K562 (cell line): Measurements from ENCODE around the gene FHIP2A. TPM values are rescaled to one million over a fixed set of nuclear protein-coding genes. Genes with fewer than 3 reads are reported as not detected.
A peak's percentile ranks its signal among the peaks of the same experiment; 100 is the strongest.

Source experiments
- ATAC-seq: fragments of 200-7000 bp; cut with Tn5 transposase; 3 replicates; pipeline ENCODE4 v1.9.1; 2020; ENCODE audit warnings: moderate library complexity
- BruUV-seq: library from RNA; stranded (reverse); fragments of 400-500 nt; replicated peaks from 2 replicates; lab custom pipeline; 2021; lab: Mats Ljungman, UMichigan
- CTCF ChIA-PET: fragments of 300-600 bp; formaldehyde crosslinking; extraction: SDS; loops from one replicate; lab custom pipeline; 2021; ENCODE audit warnings: low intra/inter-chr PET ratio; lab: Yijun Ruan, JAX
- POLR2A ChIA-PET: fragments of 300-600, 350-650 bp; sonication (Branson Sonifier 250); formaldehyde crosslinking; extraction: SDS; loops from one replicate; lab custom pipeline; 2021; ENCODE audit warnings: antibody characterized with exemption, inconsistent platforms; lab: Yijun Ruan, JAX
- DNase-seq, 4 experiments: peaks; one replicate each; pipeline versions ENCODE4 v3.0.0 to v3.0.0-alpha.2; 2011 to 2018; ENCODE audit warnings: low spot score in 3 of 4, mixed read lengths in 3 of 4; ENCODE audit errors: extremely low read depth in 1 of 4
- FAIRE-seq: peaks from 2 replicates; lab custom pipeline; 2011; peaks lifted over from hg19 to GRCh38; lab: Jason Lieb, UNC
- H2AFZ ChIP-seq: 2 replicates; pipeline ENCODE4 v1.6.0; 2011; ENCODE audit warnings: low read depth, low read length, control low read depth, inconsistent platforms
- H3K27ac ChIP-seq: fragments of 200-600 bp; 3 replicates; pipeline ENCODE4 v1.8.0; 2011; ENCODE audit warnings: low read depth, mild to moderate bottlenecking, control low read depth, inconsistent platforms, low read length, moderate library complexity, mixed read lengths; ENCODE audit errors: extremely low read depth
- H3K27me3 ChIP-seq, 2 experiments: fragments of 300-600 bp in 1 of 2; 2 replicates in 1 of 2; 3 replicates in 1 of 2; pipeline versions ENCODE4 v1.6.0 to v1.8.0; 2011; ENCODE audit warnings: inconsistent platforms in 2 of 2, low read length in 2 of 2, mild to moderate bottlenecking in 1 of 2, mixed read lengths in 1 of 2, moderate library complexity in 1 of 2; ENCODE audit not compliant: control insufficient read depth in 2 of 2, insufficient read depth in 2 of 2
- H3K36me3 ChIP-seq: fragments of 300-600 bp; 3 replicates; pipeline ENCODE4 v1.8.0; 2011; ENCODE audit warnings: mild to moderate bottlenecking, low read length, inconsistent platforms; ENCODE audit not compliant: control insufficient read depth, insufficient read depth
- H3K4me1 ChIP-seq, 2 experiments: fragments of 200-600 bp in 1 of 2; replicated peaks in 1 of 2; 2 replicates in 1 of 2; 3 replicates in 1 of 2; pipeline versions ENCODE4 v1.5.1 to v1.8.0; 2011; ENCODE audit warnings: inconsistent platforms in 2 of 2, low read length in 2 of 2, mild to moderate bottlenecking in 1 of 2, mixed read lengths in 1 of 2, moderate library complexity in 1 of 2; ENCODE audit not compliant: control insufficient read depth in 2 of 2, insufficient read depth in 2 of 2
- H3K4me2 ChIP-seq: 2 replicates; pipeline ENCODE4 v1.6.1; 2011; ENCODE audit warnings: low read length, control low read depth, inconsistent platforms, mixed read lengths; ENCODE audit not compliant: insufficient read depth
- H3K4me3 ChIP-seq: fragments of 200-600 bp; sonication (generic), shearing (Covaris generic); 2 replicates; pipeline ENCODE4 v1.5.1; 2016; ENCODE audit warnings: control low read depth, inconsistent platforms
- H3K79me2 ChIP-seq: fragments of 200-600 bp; 3 replicates; pipeline ENCODE4 v1.8.0; 2011; ENCODE audit warnings: low read length, inconsistent platforms; ENCODE audit not compliant: control insufficient read depth, insufficient read depth
- H3K9ac ChIP-seq, 2 experiments: 2 replicates each; pipeline versions ENCODE4 v1.6.0 to v1.6.1; 2011; ENCODE audit warnings: low read depth in 2 of 2, low read length in 2 of 2, control low read depth in 1 of 2, inconsistent platforms in 1 of 2, mild to moderate bottlenecking in 1 of 2, mixed read lengths in 1 of 2; ENCODE audit not compliant: insufficient read depth in 1 of 2
- H3K9me1 ChIP-seq: one replicate; pipeline ENCODE4 v1.6.0; 2011; ENCODE audit warnings: inconsistent platforms, mild to moderate bottlenecking, low read length, moderate library complexity; ENCODE audit not compliant: control insufficient read depth, insufficient read depth
- H3K9me3 ChIP-seq: replicated peaks from 2 replicates; pipeline ENCODE4 v1.5.1; 2011; ENCODE audit warnings: low read depth, low read length, inconsistent platforms; ENCODE audit not compliant: control insufficient read depth, insufficient read depth
- H4K20me1 ChIP-seq: replicated peaks from 2 replicates; pipeline ENCODE4 v1.6.1; 2011; ENCODE audit warnings: low read length, inconsistent platforms, mixed read lengths; ENCODE audit not compliant: control insufficient read depth, insufficient read depth
- ARID1B ChIP-seq: fragments of 450-650 bp; IDR thresholded peaks from 2 replicates; pipeline ENCODE4 v1.6.1; 2016; ENCODE audit warnings: antibody characterized with exemption, mild to moderate bottlenecking, inconsistent platforms
- ARID2 ChIP-seq: fragments of 450-650 bp; IDR thresholded peaks from 2 replicates; pipeline ENCODE4 v1.6.1; 2017; ENCODE audit warnings: antibody characterized with exemption, mild to moderate bottlenecking
- DEAF1 ChIP-seq: fragments of 450-650 bp; formaldehyde crosslinking; IDR thresholded peaks from 2 replicates; pipeline ENCODE4 v1.4.0; 2020; ENCODE audit warnings: mild to moderate bottlenecking, moderate library complexity
- EP400 ChIP-seq: fragments of 450-650 bp; IDR thresholded peaks from 2 replicates; pipeline ENCODE4 v1.6.1; 2017; ENCODE audit warnings: antibody characterized with exemption, mild to moderate bottlenecking, moderate library complexity
- MXD1 ChIP-seq: fragments of 250-450 bp; sonication (Bioruptor Pico); IDR thresholded peaks from 2 replicates; pipeline ENCODE4 v1.8.0; 2021; ENCODE audit warnings: borderline replicate concordance, mild to moderate bottlenecking, moderate library complexity; ENCODE audit not compliant: poor library complexity, severe bottlenecking
- PTBP1 ChIP-seq: fragments of 200-400 bp; formaldehyde crosslinking; IDR thresholded peaks from 2 replicates; pipeline ENCODE4 v1.6.1; 2017; ENCODE audit warnings: low read depth, low read length
- TCF3 ChIP-seq: sonication (generic); formaldehyde crosslinking; IDR thresholded peaks from 2 replicates; pipeline ENCODE4 v1.4.0; 2020; ENCODE audit warnings: mild to moderate bottlenecking, missing genetic modification reagents
- THAP7 ChIP-seq: fragments of 250-450 bp; sonication (Bioruptor Pico); IDR thresholded peaks from 2 replicates; pipeline ENCODE4 v1.5.0; 2021
- TRIM28 ChIP-seq: fragments of 450-650 bp; IDR thresholded peaks from 2 replicates; pipeline ENCODE4 v1.6.1; 2017
- XRCC5 ChIP-seq: fragments of 200-400 bp; formaldehyde crosslinking; IDR thresholded peaks from 2 replicates; pipeline ENCODE4 v1.6.1; 2017; ENCODE audit warnings: low read depth, mild to moderate bottlenecking, low read length
- ZBED1 ChIP-seq: IDR thresholded peaks from 2 replicates; pipeline ENCODE4 v1.6.1; 2014
- WGBS: fragments of 100-300 bp; shearing (Covaris generic); methylation state at CpG from one replicate; pipeline ENCODE4 v1.1.6; 2016; ENCODE audit warnings: low coverage, mixed read lengths; ENCODE audit not compliant: insufficient coverage; ENCODE audit errors: missing lambda C conversion rate; 5-methylcytosine and 5-hydroxymethylcytosine counted together
- in situ Hi-C: fragments of 300-500 bp; cut with MboI; formaldehyde crosslinking; loops from 4 replicates; pipeline ENCODE4 v1.15.0; 2018; ENCODE audit warnings: inconsistent platforms, mixed read lengths
- intact Hi-C: fragments of 100-400 bp; cut with micrococcal nuclease; formaldehyde crosslinking; loops from 2 replicates; pipeline ENCODE4 v1.14.2; 2022
- polyA plus RNA-seq, 8 experiments: library from polyadenylated mRNA; depleted of rRNA in 4 of 8; stranded (reverse) in 5 of 8; unstranded in 3 of 8; fragments of >200 nt; fragmentation: Nextera tagmentation in 2 of 8; fragmentation: Illumina TruSeq in 1 of 8; extraction: Ambion mirVana in 2 of 8; extraction: Trizol in 1 of 8; gene quantifications; 2 replicates each; pipeline versions ENCODE4 v1.2.1 to v1.2.3, GENCODE V29; 2011 to 2014; ENCODE audit warnings: inconsistent platforms in 1 of 8, missing spikeins in 1 of 8
- total RNA-seq, 7 experiments: library from RNA; depleted of rRNA in 6 of 7; stranded (reverse); fragments of >200 nt in 6 of 7; fragmentation: Illumina TruSeq in 2 of 7; extraction: Trizol in 2 of 7; gene quantifications; 2 replicates each; pipeline versions ENCODE4 v1.2.1 to v1.2.3, GENCODE V29; 2011 to 2021; ENCODE audit warnings: low replicate concordance in 1 of 7
- TF ChIP-seq, protein P1 (sequence below), 2 experiments: IDR thresholded peaks; 2 replicates each; pipeline ENCODE4 v1.6.1; 2011; ENCODE audit warnings: borderline replicate concordance in 1 of 2, control low read depth in 1 of 2, low read depth in 1 of 2, low read length in 1 of 2, mild to moderate bottlenecking in 1 of 2, mixed read lengths in 1 of 2, moderate library complexity in 1 of 2; ENCODE audit not compliant: insufficient read depth in 1 of 2, insufficient read length in 1 of 2, poor library complexity in 1 of 2, severe bottlenecking in 1 of 2; ENCODE audit errors: extremely low read depth in 1 of 2

The FHIP2A gene
- total and polyA plus RNA-seq, 9 of the 15 experiments (the other 6 are each of a cell fraction or from before 2014, with no cell fraction given): 1.5 to 7.4 (median 3.3) TPM

DNA sequence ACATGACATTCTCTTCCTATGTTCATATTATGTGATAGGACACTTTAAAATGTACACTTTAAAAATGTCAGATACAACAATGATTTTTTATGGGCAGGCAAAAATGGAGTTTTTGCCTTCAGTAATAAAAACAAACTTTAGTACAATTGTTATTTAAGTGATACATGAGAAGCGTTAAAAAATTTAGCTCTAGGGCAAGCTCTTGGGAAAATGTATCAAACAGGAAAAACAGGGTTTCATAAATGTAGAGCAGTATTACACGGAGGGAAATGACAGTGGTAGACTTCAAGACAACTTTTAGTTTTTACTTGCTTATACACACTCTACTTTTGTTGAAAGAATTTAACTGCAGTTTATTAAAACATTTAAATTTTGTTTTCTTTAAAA, 1.5 kb downstream of the FHIP2A start:
- peak overlapping the region in 1 of 2 experiments; percentile 82; a peak in 2 of 4 replicates for H3K9ac ChIP-seq

More for the DNA sequence above, 1.5 kb downstream of the FHIP2A start:
- ATAC-seq: no peak
- no peaks in the 10 kb centered on the region for H3K9me3 ChIP-seq
- DNase-seq: no peak
- in situ Hi-C loops: no loop called here
- POLR2A ChIA-PET: no interaction called here
- H4K20me1 ChIP-seq: no peaks in the 10 kb centered on the region
- peaks cover 43% of the 10 kb centered on the region for H3K79me2 ChIP-seq
- no peak overlapping the region for H2AFZ ChIP-seq
- no peaks in the 10 kb centered on the region; a peak in 2 of 5 replicates for H3K4me1 ChIP-seq
- no peaks in the 10 kb centered on the region for H3K36me3 ChIP-seq
- H3K27me3 ChIP-seq: no peaks in the 10 kb centered on the region
- intact Hi-C loops: no loop called here
- 12% methylated on average over 2 of the region's 2 CpGs for WGBS
- H3K4me3 ChIP-seq: peak overlapping the region; percentile 83
- H3K4me2 ChIP-seq: peak overlapping the region; percentile 86
- no peaks in the 10 kb centered on the region for H3K9me1 ChIP-seq
- TF ChIP-seq XRCC5: no peak
- no peak for TF ChIP-seq ARID1B
- TF ChIP-seq EP400: no peak
- no peak for TF ChIP-seq ARID2
- no peak for TF ChIP-seq PTBP1
- TF ChIP-seq ZBED1: no peak
- no peak for TF ChIP-seq DEAF1 (CRISPR knock-in tag)
- no peak for TF ChIP-seq MXD1 (CRISPR knock-in tag)
- TF ChIP-seq, protein P1, sequence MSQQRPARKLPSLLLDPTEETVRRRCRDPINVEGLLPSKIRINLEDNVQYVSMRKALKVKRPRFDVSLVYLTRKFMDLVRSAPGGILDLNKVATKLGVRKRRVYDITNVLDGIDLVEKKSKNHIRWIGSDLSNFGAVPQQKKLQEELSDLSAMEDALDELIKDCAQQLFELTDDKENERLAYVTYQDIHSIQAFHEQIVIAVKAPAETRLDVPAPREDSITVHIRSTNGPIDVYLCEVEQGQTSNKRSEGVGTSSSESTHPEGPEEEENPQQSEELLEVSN (IDR thresholded peaks at IDR 0.05; ENCODE audit: borderline replicate concordance in 1 of 2, extremely low read depth in 1 of 2, insufficient read depth in 1 of 2, insufficient read length in 1 of 2, low read depth in 1 of 2, low read length in 1 of 2, poor library complexity in 1 of 2, severe bottlenecking in 1 of 2): no peak
- no peak for TF ChIP-seq TCF3
- no peak for TF ChIP-seq THAP7 (CRISPR knock-in tag)
- TF ChIP-seq TRIM28: no peak
- TF ChIP-seq, all 486 proteins: peak for 0
- BruUV-seq: no TSS peak
- CTCF ChIA-PET: no interaction called here
- FAIRE-seq: no peak
- peak overlapping the region; percentile 72; the same call in 1 of the 3 replicates for H3K27ac ChIP-seq
